RWPE2 (cell line): ENCODE measurements around the gene VDAC1.

Source experiments
- ATAC-seq: fragments of 200-7000 bp; cut with Tn5 transposase; 3 replicates; pipeline ENCODE4 v1.9.1; 2021; ENCODE audit warnings: low read depth
- DNase-seq: peaks from one replicate; pipeline ENCODE4 v3.0.0-alpha.2; 2020; ENCODE audit warnings: low spot score
- H3K27ac ChIP-seq: fragments of 450-650 bp; 2 replicates; pipeline ENCODE4 v1.5.1; 2017; ENCODE audit warnings: mild to moderate bottlenecking; ENCODE audit not compliant: poor library complexity, severe bottlenecking
- H3K27me3 ChIP-seq: fragments of 250-450 bp; sonication (Bioruptor Pico); 2 replicates; pipeline ENCODE4 v1.5.1; 2021; ENCODE audit warnings: mild to moderate bottlenecking, moderate library complexity; ENCODE audit not compliant: insufficient read depth, poor library complexity, severe bottlenecking
- H3K36me3 ChIP-seq: fragments of 250-450 bp; sonication (Bioruptor Pico); 2 replicates; pipeline ENCODE4 v1.5.1; 2020; ENCODE audit warnings: low read depth, mild to moderate bottlenecking, moderate library complexity
- H3K4me1 ChIP-seq: fragments of 250-450 bp; sonication (Bioruptor Pico); 2 replicates; pipeline ENCODE4 v1.5.1; 2021; ENCODE audit warnings: mild to moderate bottlenecking, moderate library complexity; ENCODE audit not compliant: insufficient read depth, poor library complexity, severe bottlenecking
- H3K4me3 ChIP-seq: fragments of 250-450 bp; sonication (Bioruptor Pico); 2 replicates; pipeline ENCODE4 v1.5.1; 2021; ENCODE audit warnings: mild to moderate bottlenecking, moderate library complexity; ENCODE audit not compliant: severe bottlenecking
- H3K9me3 ChIP-seq: fragments of 250-450 bp; sonication (Bioruptor Pico); 2 replicates; pipeline ENCODE4 v1.5.1; 2021; ENCODE audit warnings: mild to moderate bottlenecking, moderate library complexity; ENCODE audit not compliant: severe bottlenecking
- TF ChIP-seq, protein P1 (sequence below): fragments of 450-650 bp; IDR thresholded peaks from one replicate; pipeline ENCODE4 v1.5.1; 2017; ENCODE audit warnings: mild to moderate bottlenecking, moderate library complexity; ENCODE audit not compliant: poor library complexity, severe bottlenecking

The VDAC1 gene

DNA sequence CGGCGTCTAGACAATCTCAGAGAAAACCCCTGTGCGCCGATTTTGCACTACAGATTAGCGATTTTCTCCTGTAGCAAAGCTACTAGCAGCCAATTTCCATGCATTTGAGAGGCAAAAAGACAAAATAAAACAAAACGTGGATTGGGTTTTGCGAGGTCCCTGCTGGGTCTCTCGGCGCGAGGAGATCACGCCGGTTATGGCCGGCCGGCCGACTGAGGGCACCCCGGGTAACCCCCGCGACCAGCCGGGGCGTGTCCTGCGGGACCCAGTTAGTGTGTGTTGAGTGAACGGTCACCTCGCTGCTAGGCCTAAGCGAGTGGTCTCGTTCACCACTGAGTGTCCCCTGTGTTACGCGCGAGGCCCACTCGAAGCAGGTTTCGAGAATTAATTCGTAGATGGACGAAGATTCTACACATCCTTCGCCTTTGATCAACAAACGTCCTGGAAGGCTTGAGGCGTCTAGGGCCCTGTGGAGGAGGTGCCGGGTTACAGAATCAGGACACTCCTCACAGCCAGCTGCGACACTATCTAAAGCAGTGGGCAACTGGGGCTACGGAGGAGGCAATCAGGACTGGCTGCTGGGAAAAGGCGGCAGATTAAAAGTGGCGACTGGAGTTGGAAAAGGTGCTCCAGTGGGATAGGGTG lies 764 bp upstream of the VDAC1 start:
- H3K27me3 ChIP-seq: no peaks in the 10 kb centered on the region
- DNase-seq: no peak
- peak overlapping the region; percentile 85 for H3K27ac ChIP-seq
- peaks cover 32% of the 10 kb centered on the region for H3K36me3 ChIP-seq
- peak; percentile 6; the same call in 2 of the 3 replicates for ATAC-seq
- peak overlapping the region; percentile 97 for H3K4me3 ChIP-seq
- peaks cover 5% of the 10 kb centered on the region for H3K4me1 ChIP-seq
- TF ChIP-seq, protein P1, sequence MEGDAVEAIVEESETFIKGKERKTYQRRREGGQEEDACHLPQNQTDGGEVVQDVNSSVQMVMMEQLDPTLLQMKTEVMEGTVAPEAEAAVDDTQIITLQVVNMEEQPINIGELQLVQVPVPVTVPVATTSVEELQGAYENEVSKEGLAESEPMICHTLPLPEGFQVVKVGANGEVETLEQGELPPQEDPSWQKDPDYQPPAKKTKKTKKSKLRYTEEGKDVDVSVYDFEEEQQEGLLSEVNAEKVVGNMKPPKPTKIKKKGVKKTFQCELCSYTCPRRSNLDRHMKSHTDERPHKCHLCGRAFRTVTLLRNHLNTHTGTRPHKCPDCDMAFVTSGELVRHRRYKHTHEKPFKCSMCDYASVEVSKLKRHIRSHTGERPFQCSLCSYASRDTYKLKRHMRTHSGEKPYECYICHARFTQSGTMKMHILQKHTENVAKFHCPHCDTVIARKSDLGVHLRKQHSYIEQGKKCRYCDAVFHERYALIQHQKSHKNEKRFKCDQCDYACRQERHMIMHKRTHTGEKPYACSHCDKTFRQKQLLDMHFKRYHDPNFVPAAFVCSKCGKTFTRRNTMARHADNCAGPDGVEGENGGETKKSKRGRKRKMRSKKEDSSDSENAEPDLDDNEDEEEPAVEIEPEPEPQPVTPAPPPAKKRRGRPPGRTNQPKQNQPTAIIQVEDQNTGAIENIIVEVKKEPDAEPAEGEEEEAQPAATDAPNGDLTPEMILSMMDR: no peak
- H3K9me3 ChIP-seq: no peaks in the 10 kb centered on the region

DNA sequence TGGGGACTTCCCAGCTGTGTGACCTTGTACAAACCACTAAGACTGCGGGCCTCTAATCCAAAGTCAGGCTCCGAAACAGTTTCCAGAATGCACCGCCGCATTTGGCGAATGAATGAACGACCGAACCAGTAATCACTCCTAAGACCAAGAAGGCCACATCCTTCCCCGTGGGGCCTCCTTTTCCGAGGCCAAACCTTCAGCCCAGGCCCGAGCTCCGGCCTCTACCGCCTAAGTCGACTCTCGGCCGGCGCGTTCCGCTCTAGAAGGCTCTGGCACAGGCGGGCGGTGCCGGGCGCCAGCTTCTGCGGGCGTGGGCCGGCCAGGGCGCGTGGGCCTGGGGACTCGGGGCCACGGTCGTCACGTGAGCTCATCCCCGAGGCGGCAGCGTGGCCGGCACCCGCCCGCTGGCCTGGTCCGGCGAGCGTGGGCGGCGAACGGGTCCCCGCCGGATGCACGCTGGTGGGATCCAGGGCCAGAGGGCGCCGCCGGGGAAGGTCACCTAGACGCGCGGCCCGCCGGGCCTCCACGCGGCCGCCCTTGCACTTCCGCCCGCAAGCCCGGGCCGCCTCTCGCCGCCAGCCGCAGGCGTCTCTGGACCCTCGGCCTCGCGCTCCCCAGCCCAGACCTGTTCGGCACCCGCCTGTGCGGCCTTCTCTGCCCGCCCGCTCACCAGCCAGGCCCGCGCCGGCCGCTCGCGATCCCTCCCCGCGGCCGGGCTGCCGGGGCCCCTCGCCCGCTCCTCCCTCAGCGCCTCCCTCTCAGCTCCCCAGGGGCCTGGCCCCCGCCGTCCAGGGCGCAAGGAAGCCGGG lies 754 bp downstream of the VDAC1 start:
- peak overlapping the region; percentile 85 for H3K27ac ChIP-seq
- ATAC-seq: peak; percentile 30

DNA sequence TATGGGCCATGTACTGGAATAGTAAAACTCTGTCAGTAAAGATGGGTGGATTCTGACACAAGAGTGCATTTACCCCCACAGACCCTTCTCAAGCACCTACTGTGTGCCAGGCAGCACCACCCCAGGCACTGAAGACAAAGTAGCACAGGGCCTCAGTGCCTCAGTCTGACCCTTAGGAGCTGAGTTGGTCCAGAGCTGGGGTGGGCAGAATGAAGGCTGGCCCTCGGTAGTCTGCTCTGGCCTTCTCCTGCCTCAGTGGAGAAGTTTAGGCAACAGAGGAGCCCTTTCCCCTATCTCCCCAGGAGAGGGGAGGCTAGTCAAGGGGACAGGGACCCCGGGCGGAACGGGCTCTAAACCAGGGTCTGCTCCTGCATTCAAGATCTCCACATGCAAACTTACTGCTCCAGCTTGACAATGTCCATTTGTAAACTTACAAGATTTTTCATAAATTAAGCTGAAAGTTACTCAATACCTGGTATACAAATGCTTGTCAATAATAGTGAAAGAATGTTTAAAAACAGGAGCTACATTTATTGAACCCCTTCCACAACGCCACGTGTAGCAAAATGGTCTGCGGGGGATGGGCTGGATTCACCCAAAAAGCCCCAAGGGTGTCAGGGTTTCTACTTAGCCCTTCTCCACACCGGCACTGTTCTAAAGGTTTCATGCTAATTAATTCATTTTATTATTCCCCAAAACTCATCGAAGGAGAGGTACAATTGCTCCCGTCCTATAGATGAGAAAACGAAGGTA lies 1.5 kb downstream of the VDAC1 start:
- no peak for ATAC-seq
- H3K27ac ChIP-seq: peak overlapping the region; percentile 85

More for the DNA sequence above, 754 bp downstream of the VDAC1 start:
- Histone ChIP-seq H3K36me3 (peaks cover 43% of the 10 kb centered on the region), H3K27me3 (no peaks in the 10 kb centered on the region), H3K4me3 (peak overlapping the region; percentile 97), H3K4me1 (peaks cover 5% of the 10 kb centered on the region), H3K9me3 (no peaks in the 10 kb centered on the region)
- no peak for DNase-seq
- TF ChIP-seq, protein P1: no peak

DNA sequence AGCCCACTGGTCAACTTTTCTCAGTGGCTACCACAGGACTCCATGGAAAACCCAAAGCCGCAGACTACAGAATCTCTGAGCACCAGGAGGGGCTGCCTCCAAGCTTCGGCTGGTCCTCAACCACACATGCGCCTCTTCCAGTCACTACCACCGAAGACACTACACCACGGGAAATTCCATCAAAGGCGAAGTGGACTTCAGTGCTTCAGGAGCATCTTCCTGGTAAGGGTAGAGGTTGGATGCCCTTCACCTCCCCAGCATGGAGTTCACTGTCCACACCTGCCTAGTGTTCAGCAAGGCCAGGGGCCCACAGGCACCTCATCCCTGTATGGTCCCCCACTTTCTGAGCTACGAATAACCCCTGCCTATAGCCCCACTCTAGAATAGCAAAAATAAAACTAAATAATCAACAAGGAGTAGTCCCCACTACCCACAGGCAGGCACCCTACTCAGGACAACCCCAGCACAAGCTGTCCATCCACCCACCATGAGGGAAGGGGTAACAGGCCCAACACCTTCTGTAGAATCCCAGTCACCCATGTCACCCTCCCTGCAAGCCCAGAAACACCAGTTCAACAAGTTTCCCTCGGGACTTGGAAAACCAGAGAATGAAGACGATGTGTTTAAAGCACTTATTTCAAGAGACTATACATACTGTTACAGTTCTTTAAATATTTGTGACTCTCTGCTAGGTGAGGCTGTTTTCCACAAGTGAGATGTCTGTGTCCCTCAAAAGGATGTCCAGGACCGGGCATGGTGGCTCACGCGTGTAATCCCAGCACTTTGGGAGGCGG lies 2.6 kb downstream of the VDAC1 start:
- no peak for DNase-seq

More for the DNA sequence above, 1.5 kb downstream of the VDAC1 start:
- Histone ChIP-seq H3K4me1 (peaks cover 5% of the 10 kb centered on the region), H3K36me3 (peaks cover 48% of the 10 kb centered on the region), H3K9me3 (no peaks in the 10 kb centered on the region), H3K27me3 (no peaks in the 10 kb centered on the region), H3K4me3 (peak overlapping the region; percentile 97)
- TF ChIP-seq, protein P1: no peak
- DNase-seq: no peak

More for the DNA sequence above, 2.6 kb downstream of the VDAC1 start:
- H3K36me3 ChIP-seq: peaks cover 49% of the 10 kb centered on the region
- H3K4me1 ChIP-seq: peaks cover 5% of the 10 kb centered on the region
- H3K27ac ChIP-seq: peak overlapping the region; percentile 85
- H3K4me3 ChIP-seq: peak overlapping the region; percentile 97
- no peaks in the 10 kb centered on the region for H3K27me3 ChIP-seq
- TF ChIP-seq, protein P1: no peak
- no peak for ATAC-seq
- no peaks in the 10 kb centered on the region for H3K9me3 ChIP-seq
